A673 (cell line): ENCODE measurements around the gene CLSTN1.

Experiments used
- CTCF ChIP-seq: fragments of 300-800, 200-600 bp; sonication (generic); conservative IDR thresholded peaks from 2 replicates; pipeline ENCODE4 v1.5.1; 2017; ENCODE audit warnings: low read depth, mild to moderate bottlenecking, antibody characterized with exemption, low read length, moderate library complexity, mixed read lengths
- EZH2 ChIP-seq: fragments of 200-600 bp; sonication (generic); IDR thresholded peaks from 2 replicates; pipeline ENCODE4 v1.6.1; 2017; ENCODE audit warnings: borderline replicate concordance, low read depth, mild to moderate bottlenecking, mixed read lengths, antibody characterized with exemption, low read length; ENCODE audit not compliant: poor library complexity, severe bottlenecking

- TF ChIP-seq CTCF, result no peak
- TF ChIP-seq EZH2, result no peak
Observed at GRCh38 chr1:9780554-9781110, 43.1 kb downstream of the CLSTN1 start.
